ENCODE measurements around the gene ZNF800. TPM values are rescaled to one million over a fixed set of nuclear protein-coding genes. Genes with fewer than 3 reads are reported as not detected.

Gene ZNF800
- polyA plus RNA-seq, 1 of the 3 experiments (the other 2 are of a cell fraction), result 9.2 TPM

- Histone ChIP-seq H3K27ac (ENCODE audit: low read depth in 2 of 2, low read length in 1 of 2) (no peak overlapping the region), H3K9me3 (peaks cover 9% of the 10 kb centered on the region; the same call in 1 of the 2 replicates), H3K27me3 (ENCODE audit: insufficient read depth) (0 out of 2 replicates have a peak, but pooled peaks cover 4% of the 10 kb centered on the region), H4K20me1 (ENCODE audit: insufficient read depth) (no peaks in the 10 kb centered on the region), H3K79me2 (ENCODE audit: insufficient read depth) (no peaks in the 10 kb centered on the region), H3K36me3 (replicated peaks in 1 of 2; ENCODE audit: control insufficient read depth in 1 of 2, insufficient read depth in 2 of 2, low read length in 1 of 2) (no peaks in the 10 kb centered on the region), H3K4me1 (ENCODE audit: control insufficient read depth in 1 of 2, insufficient read depth in 2 of 2, low read depth in 1 of 2, low read length in 1 of 2) (no peaks in the 10 kb centered on the region), H3K9me2 (no peaks in the 10 kb centered on the region), H3K4me3 (ENCODE audit: low read depth in 2 of 2, low read length in 1 of 2) (no peak overlapping the region), H3F3A (replicated peaks; ENCODE audit: insufficient read depth) (peaks cover 3% of the 10 kb centered on the region), H3K9ac (no peak overlapping the region), H3K4me2 (no peak overlapping the region), H2AFZ (ENCODE audit: low read depth) (no peak overlapping the region)
- ChIA-PET CTCF (interaction anchor here (1.9 kb wide), 1 partner anchor 10 kb away, joined by 11 read pairs; no protein-coding TSS in a partner anchor), POLR2A (no interaction called here)
- TF ChIP-seq JUND (IDR thresholded peaks at IDR 0.05) (no peak), TAF1 (IDR thresholded peaks at IDR 0.05; ENCODE audit: borderline replicate concordance, low read depth, low read length) (no peak), POLR2AphosphoS5 (IDR thresholded peaks at IDR 0.05; ENCODE audit: low read depth, low read length) (no peak), RFX5 (IDR thresholded peaks at IDR 0.05; ENCODE audit: low read length) (no peak), ELF1 (IDR thresholded peaks at IDR 0.05) (no peak), MXI1 (IDR thresholded peaks at IDR 0.05; ENCODE audit: low read depth, low read length) (no peak), FOSL2 (IDR thresholded peaks at IDR 0.05; ENCODE audit: borderline replicate concordance, low read depth) (no peak), RXRA (IDR thresholded peaks at IDR 0.05; ENCODE audit: borderline replicate concordance, low read depth) (no peak), GATA2 (CRISPR knock-in tag; IDR thresholded peaks at IDR 0.05) (no peak)
- TF ChIP-seq, protein P1, sequence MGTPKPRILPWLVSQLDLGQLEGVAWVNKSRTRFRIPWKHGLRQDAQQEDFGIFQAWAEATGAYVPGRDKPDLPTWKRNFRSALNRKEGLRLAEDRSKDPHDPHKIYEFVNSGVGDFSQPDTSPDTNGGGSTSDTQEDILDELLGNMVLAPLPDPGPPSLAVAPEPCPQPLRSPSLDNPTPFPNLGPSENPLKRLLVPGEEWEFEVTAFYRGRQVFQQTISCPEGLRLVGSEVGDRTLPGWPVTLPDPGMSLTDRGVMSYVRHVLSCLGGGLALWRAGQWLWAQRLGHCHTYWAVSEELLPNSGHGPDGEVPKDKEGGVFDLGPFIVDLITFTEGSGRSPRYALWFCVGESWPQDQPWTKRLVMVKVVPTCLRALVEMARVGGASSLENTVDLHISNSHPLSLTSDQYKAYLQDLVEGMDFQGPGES (IDR thresholded peaks at IDR 0.05; ENCODE audit: low read depth, low read length), result no peak
- TF ChIP-seq, protein P2, sequence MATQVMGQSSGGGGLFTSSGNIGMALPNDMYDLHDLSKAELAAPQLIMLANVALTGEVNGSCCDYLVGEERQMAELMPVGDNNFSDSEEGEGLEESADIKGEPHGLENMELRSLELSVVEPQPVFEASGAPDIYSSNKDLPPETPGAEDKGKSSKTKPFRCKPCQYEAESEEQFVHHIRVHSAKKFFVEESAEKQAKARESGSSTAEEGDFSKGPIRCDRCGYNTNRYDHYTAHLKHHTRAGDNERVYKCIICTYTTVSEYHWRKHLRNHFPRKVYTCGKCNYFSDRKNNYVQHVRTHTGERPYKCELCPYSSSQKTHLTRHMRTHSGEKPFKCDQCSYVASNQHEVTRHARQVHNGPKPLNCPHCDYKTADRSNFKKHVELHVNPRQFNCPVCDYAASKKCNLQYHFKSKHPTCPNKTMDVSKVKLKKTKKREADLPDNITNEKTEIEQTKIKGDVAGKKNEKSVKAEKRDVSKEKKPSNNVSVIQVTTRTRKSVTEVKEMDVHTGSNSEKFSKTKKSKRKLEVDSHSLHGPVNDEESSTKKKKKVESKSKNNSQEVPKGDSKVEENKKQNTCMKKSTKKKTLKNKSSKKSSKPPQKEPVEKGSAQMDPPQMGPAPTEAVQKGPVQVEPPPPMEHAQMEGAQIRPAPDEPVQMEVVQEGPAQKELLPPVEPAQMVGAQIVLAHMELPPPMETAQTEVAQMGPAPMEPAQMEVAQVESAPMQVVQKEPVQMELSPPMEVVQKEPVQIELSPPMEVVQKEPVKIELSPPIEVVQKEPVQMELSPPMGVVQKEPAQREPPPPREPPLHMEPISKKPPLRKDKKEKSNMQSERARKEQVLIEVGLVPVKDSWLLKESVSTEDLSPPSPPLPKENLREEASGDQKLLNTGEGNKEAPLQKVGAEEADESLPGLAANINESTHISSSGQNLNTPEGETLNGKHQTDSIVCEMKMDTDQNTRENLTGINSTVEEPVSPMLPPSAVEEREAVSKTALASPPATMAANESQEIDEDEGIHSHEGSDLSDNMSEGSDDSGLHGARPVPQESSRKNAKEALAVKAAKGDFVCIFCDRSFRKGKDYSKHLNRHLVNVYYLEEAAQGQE (IDR thresholded peaks at IDR 0.05; ENCODE audit: low read depth, low read length), result no peak
- no peak for DNase-seq
- whole genome bisulfite sequencing (ENCODE audit: low lambda C conversion rate), result 63% methylated on average over 1 of the region's 1 CpG
Observed at GRCh38 chr7:127338122-127338521, 54.4 kb downstream of the ZNF800 start.

DNA sequence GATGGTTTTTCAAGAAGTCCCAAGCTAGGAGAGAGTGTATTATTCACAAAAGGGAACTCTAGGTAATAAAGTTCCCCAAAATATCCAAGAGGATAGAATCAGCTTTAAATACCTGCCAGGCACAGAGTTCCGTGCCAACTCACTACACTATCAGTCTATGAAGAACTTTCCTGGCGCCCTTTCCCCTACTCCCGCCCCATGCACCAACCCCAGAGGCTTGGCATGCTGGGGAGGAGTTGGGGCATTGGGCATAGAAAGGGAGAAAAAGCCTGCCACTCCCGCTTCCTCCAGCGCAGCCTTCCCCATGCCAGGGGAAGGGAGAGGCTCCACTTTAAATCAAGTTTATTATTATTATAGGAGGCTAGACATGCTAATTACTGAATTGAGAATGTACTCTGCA, 54.9 kb downstream of the ZNF800 start:
- H3K27me3 ChIP-seq (ENCODE audit: insufficient read depth), result 0 out of 2 replicates have a peak, but pooled peaks cover 4% of the 10 kb centered on the region
- DNase-seq, result no peak
- no peaks in the 10 kb centered on the region for H4K20me1 ChIP-seq (ENCODE audit: insufficient read depth)
- H3K36me3 ChIP-seq (replicated peaks in 1 of 2; ENCODE audit: control insufficient read depth in 1 of 2, insufficient read depth in 2 of 2, low read length in 1 of 2), result no peaks in the 10 kb centered on the region
- H3K9ac ChIP-seq, result no peak overlapping the region
- peaks cover 2% of the 10 kb centered on the region for H3F3A ChIP-seq (replicated peaks; ENCODE audit: insufficient read depth)
- peaks cover 6% of the 10 kb centered on the region; the same call in 1 of the 2 replicates for H3K9me3 ChIP-seq
- H3K9me2 ChIP-seq, result no peaks in the 10 kb centered on the region
- no peak overlapping the region for H2AFZ ChIP-seq (ENCODE audit: low read depth)
- H3K4me3 ChIP-seq (ENCODE audit: low read depth in 2 of 2, low read length in 1 of 2), result no peak overlapping the region
- H3K27ac ChIP-seq (ENCODE audit: low read depth in 2 of 2, low read length in 1 of 2), result no peak overlapping the region
- H3K4me1 ChIP-seq (ENCODE audit: control insufficient read depth in 1 of 2, insufficient read depth in 2 of 2, low read depth in 1 of 2, low read length in 1 of 2), result no peaks in the 10 kb centered on the region
- H3K79me2 ChIP-seq (ENCODE audit: insufficient read depth), result no peaks in the 10 kb centered on the region
- WGBS (ENCODE audit: low lambda C conversion rate), result 45% methylated on average over 5 of the region's 5 CpGs
- CTCF ChIA-PET, result interaction anchor here (4.6 kb wide), 1 partner anchor 11 kb away, joined by 28 read pairs; no protein-coding TSS in a partner anchor
- H3K4me2 ChIP-seq, result no peak overlapping the region
- POLR2A ChIA-PET, result no interaction called here
- no peak for TF ChIP-seq TCF12 (IDR thresholded peaks at IDR 0.05)
- no peak for TF ChIP-seq RCOR1 (IDR thresholded peaks at IDR 0.05; ENCODE audit: low read length)
- TF ChIP-seq SMC3 (IDR thresholded peaks at IDR 0.05; ENCODE audit: low read depth, low read length), result no peak
- no peak for TF ChIP-seq NFIC (IDR thresholded peaks at IDR 0.05; ENCODE audit: borderline replicate concordance)
- TF ChIP-seq MEF2A (IDR thresholded peaks at IDR 0.05; ENCODE audit: borderline replicate concordance, low read depth), result no peak
- TF ChIP-seq FOXM1 (IDR thresholded peaks at IDR 0.05; ENCODE audit: low read depth), result no peak
- TF ChIP-seq, protein P3, sequence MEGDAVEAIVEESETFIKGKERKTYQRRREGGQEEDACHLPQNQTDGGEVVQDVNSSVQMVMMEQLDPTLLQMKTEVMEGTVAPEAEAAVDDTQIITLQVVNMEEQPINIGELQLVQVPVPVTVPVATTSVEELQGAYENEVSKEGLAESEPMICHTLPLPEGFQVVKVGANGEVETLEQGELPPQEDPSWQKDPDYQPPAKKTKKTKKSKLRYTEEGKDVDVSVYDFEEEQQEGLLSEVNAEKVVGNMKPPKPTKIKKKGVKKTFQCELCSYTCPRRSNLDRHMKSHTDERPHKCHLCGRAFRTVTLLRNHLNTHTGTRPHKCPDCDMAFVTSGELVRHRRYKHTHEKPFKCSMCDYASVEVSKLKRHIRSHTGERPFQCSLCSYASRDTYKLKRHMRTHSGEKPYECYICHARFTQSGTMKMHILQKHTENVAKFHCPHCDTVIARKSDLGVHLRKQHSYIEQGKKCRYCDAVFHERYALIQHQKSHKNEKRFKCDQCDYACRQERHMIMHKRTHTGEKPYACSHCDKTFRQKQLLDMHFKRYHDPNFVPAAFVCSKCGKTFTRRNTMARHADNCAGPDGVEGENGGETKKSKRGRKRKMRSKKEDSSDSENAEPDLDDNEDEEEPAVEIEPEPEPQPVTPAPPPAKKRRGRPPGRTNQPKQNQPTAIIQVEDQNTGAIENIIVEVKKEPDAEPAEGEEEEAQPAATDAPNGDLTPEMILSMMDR (IDR thresholded peaks at IDR 0.05), result no peak
- TF ChIP-seq, protein P4, sequence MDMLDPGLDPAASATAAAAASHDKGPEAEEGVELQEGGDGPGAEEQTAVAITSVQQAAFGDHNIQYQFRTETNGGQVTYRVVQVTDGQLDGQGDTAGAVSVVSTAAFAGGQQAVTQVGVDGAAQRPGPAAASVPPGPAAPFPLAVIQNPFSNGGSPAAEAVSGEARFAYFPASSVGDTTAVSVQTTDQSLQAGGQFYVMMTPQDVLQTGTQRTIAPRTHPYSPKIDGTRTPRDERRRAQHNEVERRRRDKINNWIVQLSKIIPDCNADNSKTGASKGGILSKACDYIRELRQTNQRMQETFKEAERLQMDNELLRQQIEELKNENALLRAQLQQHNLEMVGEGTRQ (IDR thresholded peaks at IDR 0.05; ENCODE audit: borderline replicate concordance, low read depth, low read length), result no peak
